BE2C (cell line): ENCODE results near the gene MPPED1.

Experiments
- DNase-seq: peaks from one replicate; pipeline ENCODE4 v3.0.0-alpha.2; 2020
- H3K27me3 ChIP-seq: fragments of 250-450 bp; sonication (Bioruptor Pico); 2 replicates; pipeline ENCODE4 v1.5.1; 2020; ENCODE audit warnings: mild to moderate bottlenecking
- H3K36me3 ChIP-seq: fragments of 250-450 bp; sonication (Bioruptor Pico); 2 replicates; pipeline ENCODE4 v1.5.1; 2020; ENCODE audit warnings: mild to moderate bottlenecking
- H3K4me1 ChIP-seq: fragments of 250-450 bp; sonication (Bioruptor Pico); 2 replicates; pipeline ENCODE4 v1.5.1; 2020
- H3K4me3 ChIP-seq: 2 replicates; pipeline ENCODE4 v1.5.1; 2011; ENCODE audit warnings: low read depth, low read length
- H3K9me3 ChIP-seq: fragments of 250-450 bp; sonication (Bioruptor Pico); 2 replicates; pipeline ENCODE4 v1.5.1; 2020
- CTCF ChIP-seq: IDR thresholded peaks from 2 replicates; pipeline ENCODE4 v1.5.1; 2012; ENCODE audit warnings: mild to moderate bottlenecking, low read depth, low read length

The MPPED1 gene

GRCh38 chr22:43375951-43376455 lies 35.8 kb upstream of the MPPED1 start:
- no peak for TF ChIP-seq CTCF
- Histone ChIP-seq H3K36me3 (no peaks in the 10 kb centered on the region), H3K9me3 (no peaks in the 10 kb centered on the region; the same call in 1 of the 2 replicates), H3K4me3 (no peak overlapping the region), H3K4me1 (no peaks in the 10 kb centered on the region; the same call in 1 of the 2 replicates), H3K27me3 (no peaks in the 10 kb centered on the region)
- no peak for DNase-seq

- Histone ChIP-seq H3K27me3 (no peaks in the 10 kb centered on the region), H3K36me3 (no peaks in the 10 kb centered on the region), H3K4me1 (no peaks in the 10 kb centered on the region; the same call in 1 of the 2 replicates), H3K4me3 (no peak overlapping the region), H3K9me3 (no peaks in the 10 kb centered on the region; the same call in 1 of the 2 replicates)
- no peak for DNase-seq
- no peak for TF ChIP-seq CTCF
Observed at GRCh38 chr22:43376765-43377547, 34.9 kb upstream of the MPPED1 start.

GRCh38 chr22:43377548-43377895 lies 34.3 kb upstream of the MPPED1 start:
- no peaks in the 10 kb centered on the region for H3K27me3 ChIP-seq
- no peaks in the 10 kb centered on the region; the same call in 1 of the 2 replicates for H3K4me1 ChIP-seq
- no peak for DNase-seq
- H3K36me3 ChIP-seq = no peaks in the 10 kb centered on the region
- H3K4me3 ChIP-seq = no peak overlapping the region
- no peaks in the 10 kb centered on the region; the same call in 1 of the 2 replicates for H3K9me3 ChIP-seq
- no peak for TF ChIP-seq CTCF

- Histone ChIP-seq H3K4me3 (no peak overlapping the region), H3K4me1 (no peaks in the 10 kb centered on the region; the same call in 1 of the 2 replicates), H3K36me3 (no peaks in the 10 kb centered on the region), H3K27me3 (no peaks in the 10 kb centered on the region), H3K9me3 (no peaks in the 10 kb centered on the region; the same call in 1 of the 2 replicates)
- TF ChIP-seq CTCF = no peak
- no peak for DNase-seq
Observed at GRCh38 chr22:43377896-43378704, 33.7 kb upstream of the MPPED1 start.

DNA sequence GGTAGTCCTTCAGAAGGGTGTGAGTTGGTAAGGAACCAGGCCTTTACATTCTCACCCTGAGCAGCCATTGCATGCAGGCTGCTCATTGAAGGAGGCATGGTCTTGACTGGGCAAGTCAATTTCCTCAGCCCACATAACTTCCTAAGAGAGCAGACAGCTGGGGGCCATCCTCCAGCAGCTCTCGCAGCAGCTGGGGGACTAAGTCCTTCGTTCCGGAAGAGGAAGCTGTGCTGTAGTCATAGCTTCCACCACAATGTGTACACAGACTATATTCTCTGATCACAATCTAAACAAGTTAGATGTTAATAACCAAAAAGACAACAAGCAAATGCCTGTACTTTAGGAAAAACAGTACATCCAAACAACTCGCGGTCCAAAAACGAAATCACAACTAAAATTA lies 30.1 kb upstream of the MPPED1 start:
- peaks cover 3% of the 10 kb centered on the region for H3K27me3 ChIP-seq
- H3K4me3 ChIP-seq = no peak overlapping the region
- H3K9me3 ChIP-seq = no peaks in the 10 kb centered on the region
- TF ChIP-seq CTCF = no peak
- no peak for DNase-seq
- no peaks in the 10 kb centered on the region for H3K36me3 ChIP-seq
- no peaks in the 10 kb centered on the region; the same call in 1 of the 2 replicates for H3K4me1 ChIP-seq

- TF ChIP-seq CTCF = no peak
- no peaks in the 10 kb centered on the region for H3K9me3 ChIP-seq
- no peak overlapping the region for H3K4me3 ChIP-seq
- H3K36me3 ChIP-seq = no peaks in the 10 kb centered on the region
- no peaks in the 10 kb centered on the region for H3K4me1 ChIP-seq
- peaks cover 6% of the 10 kb centered on the region for H3K27me3 ChIP-seq
- no peak for DNase-seq
Observed at GRCh38 chr22:43384863-43385262, 27.0 kb upstream of the MPPED1 start.
